Central memory CD4-positive, alpha-beta T cell (primary cell): ENCODE results near the gene ZBTB42.
A peak's percentile ranks its signal among the peaks of the same experiment; 100 is the strongest.

Source experiments
- DNase-seq: peaks from one replicate; pipeline ENCODE4 v3.0.0; 2022

Gene ZBTB42

GRCh38 chr14:104795781-104796686 lies 4.9 kb upstream of the ZBTB42 start:
- peak; percentile 39 for DNase-seq

- DNase-seq, result no peak
Observed at GRCh38 chr14:104796687-104797081, 4.2 kb upstream of the ZBTB42 start.

- DNase-seq, result no peak
Observed at GRCh38 chr14:104797115-104798044, 3.5 kb upstream of the ZBTB42 start.

GRCh38 chr14:104798300-104799243 lies 2.3 kb upstream of the ZBTB42 start:
- no peak for DNase-seq

- no peak for DNase-seq
Observed at GRCh38 chr14:104799244-104800014, 1.5 kb upstream of the ZBTB42 start.

- peak; percentile 76 for DNase-seq
Observed at GRCh38 chr14:104800015-104800770, 708 bp upstream of the ZBTB42 start.

GRCh38 chr14:104801520-104802393 lies 856 bp downstream of the ZBTB42 start:
- no peak for DNase-seq

GRCh38 chr14:104802394-104803184 lies 1.7 kb downstream of the ZBTB42 start:
- DNase-seq, result no peak

GRCh38 chr14:104803280-104803911 lies 2.5 kb downstream of the ZBTB42 start:
- no peak for DNase-seq

- DNase-seq, result no peak
Observed at GRCh38 chr14:104803912-104804410, 3.1 kb downstream of the ZBTB42 start.

- DNase-seq, result no peak
Observed at GRCh38 chr14:104804481-104805325, 3.8 kb downstream of the ZBTB42 start.

- DNase-seq, result no peak
Observed at GRCh38 chr14:104805326-104805678, 4.4 kb downstream of the ZBTB42 start.

GRCh38 chr14:104805941-104806624 lies 5.2 kb downstream of the ZBTB42 start:
- DNase-seq, result no peak

GRCh38 chr14:104806625-104807465 lies 5.9 kb downstream of the ZBTB42 start:
- DNase-seq, result no peak

- no peak for DNase-seq
Observed at GRCh38 chr14:104808456-104808855, 7.6 kb downstream of the ZBTB42 start.

GRCh38 chr14:104810316-104810715 lies 9.4 kb downstream of the ZBTB42 start:
- DNase-seq, result no peak
